Immature natural killer cell (primary cell): ENCODE results near the gene MAEA. TPM values are rescaled to one million over a fixed set of nuclear protein-coding genes. Genes with fewer than 3 reads are reported as not detected.
"Not testable (repeated sequence)": the region's sequence is repeated elsewhere in the genome, so short reads cannot be mapped to it uniquely, and the experiment has no call there.

Source experiments
- DNase-seq, 3 donors: peaks; one replicate each; pipeline ENCODE4 v3.0.0; 2022; ENCODE audit warnings: mixed read lengths in 1 of 3
- H3K27ac Mint-ChIP-seq, 6 donors: one replicate each; pipeline ENCODE4 v1.8.0; 2020; ENCODE audit warnings: mixed read lengths in 6 of 6, mild to moderate bottlenecking in 5 of 6, inconsistent platforms in 4 of 6, moderate library complexity in 3 of 6
- H3K27me3 Mint-ChIP-seq, 3 donors: one replicate each; pipeline ENCODE4 v1.8.0; 2020 to 2021; ENCODE audit warnings: low read depth in 3 of 3, mild to moderate bottlenecking in 3 of 3, mixed read lengths in 3 of 3, moderate library complexity in 3 of 3, inconsistent platforms in 1 of 3
- H3K36me3 Mint-ChIP-seq, 3 donors: one replicate each; pipeline ENCODE4 v1.8.0; 2020; ENCODE audit warnings: mixed read lengths in 3 of 3, inconsistent platforms in 2 of 3, mild to moderate bottlenecking in 2 of 3
- H3K4me1 Mint-ChIP-seq, 2 donors: one replicate each; pipeline ENCODE4 v1.8.0; 2020; ENCODE audit warnings: inconsistent platforms in 2 of 2, mild to moderate bottlenecking in 2 of 2, mixed read lengths in 2 of 2, moderate library complexity in 1 of 2
- H3K4me3 Mint-ChIP-seq, 5 donors: one replicate each; pipeline ENCODE4 v1.8.0; 2020; ENCODE audit warnings: mild to moderate bottlenecking in 5 of 5, mixed read lengths in 5 of 5, inconsistent platforms in 3 of 5, moderate library complexity in 3 of 5
- H3K9me3 Mint-ChIP-seq, 6 donors: one replicate each; pipeline ENCODE4 v1.8.0; 2020; ENCODE audit warnings: mild to moderate bottlenecking in 6 of 6, mixed read lengths in 6 of 6, inconsistent platforms in 4 of 6, moderate library complexity in 3 of 6
- polyA plus RNA-seq, 3 donors: library from polyadenylated mRNA; unstranded; fragments of 300-500 nt; fragmentation: Illumina TruSeq; gene quantifications; one replicate each; pipeline ENCODE4 v1.2.3, GENCODE V29; 2021

Gene MAEA
- polyA plus RNA-seq, 3 donors from 2014 or later: 60.7 to 76.0 (median 72.9) TPM

DNA sequence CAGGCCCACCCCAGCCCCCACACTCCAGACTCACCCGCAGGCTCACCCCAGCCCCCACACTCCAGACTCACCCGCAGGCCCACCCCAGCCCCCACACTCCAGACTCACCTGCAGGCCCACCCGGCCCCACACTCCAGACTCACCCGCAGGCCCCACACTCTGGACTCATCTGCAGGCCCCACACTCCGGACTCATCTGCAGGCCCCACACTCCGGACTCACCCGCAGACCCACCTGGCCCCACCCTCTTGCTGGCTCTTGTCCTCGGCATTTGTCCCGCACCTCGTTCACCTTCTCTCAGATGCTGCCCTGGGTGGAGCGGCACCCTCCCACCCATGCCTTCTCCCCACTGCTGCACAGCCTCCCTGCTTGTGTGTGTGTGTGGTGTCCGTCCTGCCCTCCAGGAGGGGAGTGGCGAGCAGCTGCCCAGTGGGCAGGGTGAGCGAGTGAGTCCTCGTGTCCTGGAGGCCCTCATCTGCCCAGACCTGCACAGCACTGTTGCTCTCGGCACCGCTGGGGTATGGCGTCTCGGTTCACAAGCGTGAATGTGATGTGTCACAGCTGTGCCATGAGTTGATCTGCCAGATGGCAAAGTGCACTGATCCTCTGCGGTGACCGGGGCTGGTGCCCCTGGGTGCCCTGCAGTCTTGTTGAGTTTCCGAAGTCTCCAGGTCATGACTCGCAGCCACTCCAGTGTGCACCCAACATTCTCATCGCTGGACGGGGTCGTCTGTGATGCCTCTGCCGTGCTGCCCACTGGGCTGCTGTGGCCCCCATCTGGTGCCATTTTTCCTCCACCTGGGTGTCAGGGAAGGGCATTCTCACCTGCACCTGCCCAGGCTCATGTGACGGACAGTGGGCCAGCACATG lies 27.7 kb downstream of the MAEA start:
- H3K4me3 Mint-ChIP-seq: no peak overlapping the region
- peaks cover 10 to 17% of the 10 kb centered on the region in 2 donors for H3K4me1 Mint-ChIP-seq
- H3K36me3 Mint-ChIP-seq: peaks cover 8 to 34% (median 9%) of the 10 kb centered on the region in 3 donors
- no peak for DNase-seq
- no peak overlapping the region for H3K27ac Mint-ChIP-seq
- peaks cover 0 to 2% (median 2%) of the 10 kb centered on the region in 3 donors for H3K27me3 Mint-ChIP-seq
- no peaks in the 10 kb centered on the region for H3K9me3 Mint-ChIP-seq

DNA sequence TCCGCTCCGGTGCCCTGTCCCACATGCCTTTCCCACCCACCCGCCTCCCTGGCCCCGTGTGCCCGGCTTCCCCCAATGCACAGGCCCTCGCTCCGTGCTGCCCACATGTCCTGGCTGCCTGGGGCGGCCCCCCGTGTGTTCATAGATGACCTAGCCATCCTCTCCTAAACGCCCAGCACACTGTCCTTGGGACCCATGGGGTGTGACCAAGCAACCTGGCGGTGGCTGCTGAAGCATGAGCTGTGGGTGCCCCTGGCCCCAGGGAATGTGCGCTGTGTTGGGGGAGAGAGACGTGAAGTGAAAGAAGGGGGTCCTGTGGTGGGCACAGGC lies 28.3 kb downstream of the MAEA start:
- H3K36me3 Mint-ChIP-seq: peaks cover 8 to 33% (median 9%) of the 10 kb centered on the region in 3 donors
- H3K4me1 Mint-ChIP-seq: peaks cover 8 to 17% of the 10 kb centered on the region in 2 donors
- no peak for DNase-seq
- H3K9me3 Mint-ChIP-seq: no peaks in the 10 kb centered on the region
- H3K27me3 Mint-ChIP-seq: peaks cover 0 to 2% (median 2%) of the 10 kb centered on the region in 3 donors
- peak overlapping the region in 2 of 6 donors; percentile 46 to 57 for H3K27ac Mint-ChIP-seq
- H3K4me3 Mint-ChIP-seq: no peak overlapping the region

DNA sequence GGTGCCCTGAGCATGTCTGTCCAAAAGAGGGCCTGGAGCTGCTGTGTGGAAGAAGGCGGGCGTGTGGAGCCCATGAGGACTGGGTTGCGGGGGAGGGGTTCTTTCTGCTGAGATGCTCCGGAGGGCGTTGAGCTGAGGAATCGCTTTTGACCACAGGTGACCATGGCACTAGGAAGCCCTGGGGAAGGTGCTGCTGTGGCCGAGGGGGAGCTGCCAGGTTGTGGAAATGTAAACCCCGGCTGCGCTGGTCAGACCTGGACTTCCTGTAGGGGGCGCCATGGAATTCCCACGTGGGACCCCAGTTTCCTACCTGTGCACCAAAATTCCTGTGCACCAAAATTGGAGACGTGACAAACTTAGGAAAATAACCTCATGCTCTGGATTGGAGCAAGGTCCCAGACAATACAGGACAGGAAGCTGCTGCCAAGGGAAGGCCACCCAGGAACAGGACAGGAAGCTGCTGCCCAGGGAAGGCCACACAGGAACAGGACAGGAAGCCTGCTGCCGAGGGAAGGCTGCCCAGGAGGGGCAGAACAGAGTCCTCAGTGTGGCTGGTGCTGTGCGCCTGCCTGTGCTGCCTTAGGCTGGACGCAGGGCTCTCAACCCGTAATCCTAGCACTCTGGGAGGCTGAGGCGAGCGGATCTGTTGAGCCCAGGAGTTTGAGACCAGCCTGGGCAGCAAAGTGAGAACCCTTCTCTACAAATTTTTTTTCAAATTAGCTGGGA lies 29.0 kb downstream of the MAEA start:
- Mint-ChIP-seq H3K27me3 (peaks cover 0 to 2% (median 2%) of the 10 kb centered on the region in 3 donors), H3K27ac (peak overlapping the region in 2 of 6 donors; percentile 46 to 57), H3K4me1 (peaks cover 6 to 17% of the 10 kb centered on the region in 2 donors), H3K9me3 (no peaks in the 10 kb centered on the region), H3K36me3 (peaks cover 8 to 27% (median 9%) of the 10 kb centered on the region in 3 donors), H3K4me3 (no peak overlapping the region)
- no peak for DNase-seq

DNA sequence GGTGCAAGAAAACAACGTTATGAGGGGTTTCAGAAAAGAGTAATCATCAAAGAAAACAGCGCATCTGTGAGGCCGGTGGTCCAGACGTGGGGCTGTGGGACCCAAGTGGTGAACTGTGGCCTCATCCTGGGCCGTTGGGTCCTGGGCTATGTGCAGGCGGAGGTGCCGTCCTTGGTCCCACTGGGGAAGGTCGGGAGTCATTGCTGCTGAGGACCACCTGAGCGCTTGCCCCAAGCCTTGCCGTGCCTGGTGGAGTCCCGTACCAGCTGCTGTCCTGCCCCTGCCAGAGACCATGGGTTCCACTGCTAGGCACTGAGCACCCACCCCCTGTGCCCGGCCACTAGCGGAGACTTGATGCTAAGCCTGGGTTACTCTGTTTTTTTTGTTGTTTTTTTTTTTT lies 31.8 kb downstream of the MAEA start:
- DNase-seq: no peak
- H3K27ac Mint-ChIP-seq: peak overlapping the region in 1 of 6 donors; percentile 13
- no peaks in the 10 kb centered on the region for H3K9me3 Mint-ChIP-seq
- no peaks in the 10 kb centered on the region for H3K27me3 Mint-ChIP-seq
- H3K4me3 Mint-ChIP-seq: no peak overlapping the region
- H3K4me1 Mint-ChIP-seq: peaks cover 4 to 12% of the 10 kb centered on the region in 2 donors
- peaks cover 4 to 15% (median 5%) of the 10 kb centered on the region in 3 donors for H3K36me3 Mint-ChIP-seq

DNA sequence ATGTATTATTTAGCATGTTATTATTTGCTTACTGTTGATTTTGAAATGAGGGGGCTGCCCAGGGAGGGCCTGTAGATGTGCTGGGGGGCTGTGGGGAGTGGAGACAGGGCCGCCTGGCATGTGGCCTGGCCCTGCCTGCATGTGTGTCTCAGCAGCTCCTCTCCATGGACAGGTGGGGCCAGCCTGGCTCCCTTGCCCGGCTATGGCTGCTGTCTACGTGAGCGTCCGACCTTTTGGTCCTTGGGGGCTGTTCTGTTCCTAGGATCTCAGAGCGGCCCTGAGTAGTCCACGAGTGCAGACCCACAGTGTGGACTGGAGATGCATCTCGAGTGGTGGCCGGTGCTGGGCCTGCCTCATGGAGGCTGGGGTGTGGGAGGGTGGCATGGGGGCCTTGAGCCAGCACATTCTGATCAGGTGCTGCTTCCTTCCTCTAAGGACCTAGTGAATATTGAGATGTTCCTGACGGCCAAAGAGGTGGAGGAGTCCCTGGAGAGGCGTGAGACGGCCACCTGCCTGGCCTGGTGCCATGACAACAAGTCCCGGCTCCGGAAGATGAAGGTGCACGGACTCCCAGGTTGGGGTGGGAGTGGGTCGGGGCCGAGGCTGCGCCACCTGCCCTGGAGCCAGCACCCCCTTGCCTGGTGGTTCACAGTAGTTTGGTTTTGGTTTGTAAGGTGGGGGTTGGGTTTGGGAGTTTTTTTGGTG lies 32.4 kb downstream of the MAEA start:
- no peak overlapping the region for H3K4me3 Mint-ChIP-seq
- H3K4me1 Mint-ChIP-seq: peaks cover 4 to 12% of the 10 kb centered on the region in 2 donors
- H3K27ac Mint-ChIP-seq: peak overlapping the region in 1 of 6 donors; percentile 40
- H3K27me3 Mint-ChIP-seq: no peaks in the 10 kb centered on the region
- no peak for DNase-seq
- H3K36me3 Mint-ChIP-seq: peaks cover 4 to 15% (median 5%) of the 10 kb centered on the region in 3 donors
- no peaks in the 10 kb centered on the region for H3K9me3 Mint-ChIP-seq

DNA sequence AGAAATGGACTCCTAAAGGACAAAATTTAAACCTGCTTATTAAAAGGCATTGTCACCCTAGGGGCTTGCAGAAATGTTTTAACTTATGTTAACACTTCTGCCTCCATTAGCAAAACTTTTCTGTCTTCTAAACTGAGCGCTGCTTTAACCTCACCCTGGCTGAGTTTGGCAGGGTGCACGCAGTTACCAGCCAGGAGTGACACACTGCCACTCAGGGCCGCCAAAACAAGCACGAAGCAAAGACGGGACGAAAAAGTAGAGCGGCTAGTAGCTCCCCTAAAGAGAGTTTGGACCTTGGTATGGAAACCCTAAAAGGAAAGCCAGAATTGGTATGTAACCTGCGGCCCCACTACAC lies 33.6 kb downstream of the MAEA start:
- no peak for DNase-seq
- Mint-ChIP-seq H3K27me3 (peaks cover 0 to under 1% (median 0%) of the 10 kb centered on the region in 3 donors), H3K27ac (no peak overlapping the region), H3K4me3 (no peak overlapping the region), H3K4me1 (peaks cover 2 to 12% of the 10 kb centered on the region in 2 donors), H3K36me3 (peaks cover 4 to 13% (median 5%) of the 10 kb centered on the region in 3 donors), H3K9me3 (no peaks in the 10 kb centered on the region)

DNA sequence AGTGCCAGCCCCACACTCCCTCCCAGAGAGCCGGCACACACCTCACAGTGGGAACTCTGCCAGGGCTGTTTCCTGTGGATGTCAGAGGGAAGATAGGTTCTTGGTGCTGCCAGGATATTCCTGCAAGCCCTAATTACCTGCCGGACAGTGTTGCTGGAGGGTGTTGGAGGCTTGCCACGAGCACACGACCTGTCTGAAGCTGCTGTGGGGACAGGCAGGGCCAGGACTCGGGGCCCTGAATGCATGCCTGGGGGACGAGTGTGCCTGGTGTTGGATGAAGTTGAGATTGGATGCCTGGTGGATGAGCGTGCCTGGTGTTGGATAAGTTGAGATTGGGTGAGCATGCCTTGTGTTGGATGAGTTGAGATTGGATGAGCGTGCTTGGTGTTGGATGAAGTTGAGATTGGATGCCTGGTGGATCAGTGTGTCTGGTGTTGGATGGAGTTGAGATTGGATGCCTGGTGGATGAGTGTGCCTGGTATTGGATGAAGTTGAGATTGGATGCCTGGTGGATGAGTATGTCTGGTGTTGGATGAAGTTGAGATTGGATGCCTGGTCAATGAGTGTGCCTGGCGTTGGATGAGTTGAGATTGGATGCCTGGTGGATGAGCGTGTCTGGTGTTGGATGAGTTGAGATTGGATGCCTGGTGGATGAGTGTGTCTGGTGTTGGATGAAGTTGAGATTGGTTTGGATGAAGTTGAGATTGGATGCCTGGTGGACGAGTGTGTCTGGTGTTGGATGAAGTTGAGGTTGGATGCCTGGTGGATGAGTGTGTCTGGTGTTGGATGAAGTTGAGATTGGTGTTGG lies 34.1 kb downstream of the MAEA start:
- peaks cover 0 to 12% of the 10 kb centered on the region in 2 donors for H3K4me1 Mint-ChIP-seq

DNA sequence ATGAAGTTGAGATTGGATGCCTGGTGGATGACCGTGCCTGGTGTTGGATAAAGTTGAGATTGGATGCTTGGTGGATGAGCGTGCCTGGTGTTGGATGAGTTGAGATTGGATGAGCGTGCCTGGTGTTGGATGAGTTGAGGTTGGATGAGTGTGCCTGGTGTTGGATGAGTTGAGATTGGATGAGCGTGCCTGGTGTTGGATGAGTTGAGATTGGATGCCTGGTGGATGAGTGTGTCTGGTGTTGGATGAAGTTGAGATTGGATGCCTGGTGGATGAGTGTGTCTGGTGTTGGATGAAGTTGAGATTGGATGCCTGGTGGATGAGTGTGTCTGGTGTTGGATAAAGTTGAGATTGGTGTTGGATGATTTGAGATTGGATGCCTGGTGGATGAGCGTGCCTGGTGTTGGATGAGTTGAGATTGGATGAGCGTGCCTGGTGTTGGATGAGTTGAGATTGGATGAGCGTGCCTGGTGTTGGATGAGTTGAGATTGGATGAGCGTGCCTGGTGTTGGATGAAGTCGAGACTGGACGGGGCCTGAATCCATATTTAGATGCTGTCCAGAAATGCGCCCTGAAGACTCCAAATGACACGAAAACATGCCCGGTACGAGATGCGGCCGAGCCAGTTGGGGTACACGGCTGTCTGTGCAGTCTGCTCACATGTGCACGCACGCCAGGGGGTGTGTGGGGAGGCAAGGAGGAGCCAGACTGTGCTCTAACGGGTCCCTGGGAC lies 34.9 kb downstream of the MAEA start:
- not testable (repeated sequence) for H3K27me3 Mint-ChIP-seq, H3K36me3 Mint-ChIP-seq, H3K4me3 Mint-ChIP-seq, H3K27ac Mint-ChIP-seq, H3K9me3 Mint-ChIP-seq, DNase-seq
- peaks cover 8 to 18% of the 10 kb centered on the region in 2 donors for H3K4me1 Mint-ChIP-seq

More for the DNA sequence above, 34.1 kb downstream of the MAEA start:
- Mint-ChIP-seq H3K4me3 (no peak overlapping the region), H3K27me3 (peaks cover 0 to 3% (median 0%) of the 10 kb centered on the region in 3 donors), H3K36me3 (peaks cover 4 to 9% (median 5%) of the 10 kb centered on the region in 3 donors), H3K9me3 (no peaks in the 10 kb centered on the region), H3K27ac (no peak overlapping the region)
- DNase-seq: no peak

DNA sequence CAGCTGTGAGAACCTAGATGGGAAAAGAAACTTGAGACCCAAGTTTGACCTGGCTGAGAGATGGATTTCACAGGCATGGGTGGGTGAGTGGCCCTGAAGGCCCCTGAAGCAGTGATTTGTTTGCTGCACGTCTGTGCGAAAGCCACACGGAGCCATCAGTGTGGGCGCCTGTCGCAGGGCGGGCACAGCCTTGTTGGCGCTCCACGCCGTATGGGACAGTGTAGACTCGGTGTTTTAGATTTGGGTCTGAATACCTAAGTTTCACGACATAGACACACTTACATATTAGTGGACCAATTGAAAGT lies 35.4 kb downstream of the MAEA start:
- Mint-ChIP-seq H3K4me3 (no peak overlapping the region), H3K27ac (no peak overlapping the region), H3K27me3 (peaks cover 0 to 5% (median 4%) of the 10 kb centered on the region in 3 donors), H3K36me3 (peaks cover 3 to 9% (median 6%) of the 10 kb centered on the region in 3 donors), H3K9me3 (no peaks in the 10 kb centered on the region), H3K4me1 (peaks cover 9 to 20% of the 10 kb centered on the region in 2 donors)
- DNase-seq: no peak

DNA sequence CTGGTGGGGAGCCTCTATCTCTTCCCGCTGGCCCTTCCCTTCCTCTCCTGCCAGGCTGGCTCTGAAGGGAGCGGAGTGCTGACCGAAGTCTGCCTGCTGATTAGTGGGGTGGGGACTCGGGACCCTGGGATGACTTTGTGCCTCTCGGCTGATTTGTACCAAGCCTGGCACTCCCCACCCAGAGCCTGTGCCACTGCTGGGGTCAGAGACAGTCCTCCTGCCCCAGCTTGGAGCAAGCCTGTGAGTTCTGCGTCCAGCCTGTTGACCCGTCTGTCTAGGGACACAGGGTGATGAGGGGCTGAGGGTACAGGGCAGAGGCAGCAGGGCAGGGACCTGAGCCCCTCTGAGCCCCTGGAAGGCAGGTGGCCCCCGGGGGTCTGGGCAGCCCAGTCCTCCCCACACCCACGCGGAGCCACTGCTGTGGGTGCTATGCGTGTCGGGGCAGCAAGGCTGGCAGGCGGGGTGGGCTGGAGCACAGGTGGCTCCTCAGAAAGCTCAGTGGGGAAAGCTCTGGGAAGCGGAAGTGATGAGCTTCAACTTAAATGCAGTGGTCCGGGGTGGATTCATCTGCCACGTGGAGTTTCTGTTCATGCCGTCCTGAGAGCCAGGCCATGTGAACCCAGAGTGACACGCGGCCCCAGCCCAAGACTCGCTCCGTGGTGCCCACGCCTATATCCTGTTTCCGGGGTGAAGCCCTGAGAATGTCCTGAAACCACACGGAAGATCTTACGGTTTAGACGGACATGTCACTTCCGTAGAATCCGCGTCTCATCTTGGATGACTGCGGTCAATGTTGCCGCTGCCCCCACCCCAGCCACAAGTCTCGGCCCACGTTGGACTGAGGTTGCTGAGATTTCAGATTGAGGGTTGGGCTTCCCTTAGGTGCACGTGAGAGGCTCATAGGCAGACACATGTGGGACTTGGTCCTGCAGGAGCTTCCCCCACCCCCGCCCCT lies 36.3 kb downstream of the MAEA start:
- H3K36me3 Mint-ChIP-seq: peaks cover 0 to 9% (median 5%) of the 10 kb centered on the region in 3 donors
- H3K27ac Mint-ChIP-seq: no peak overlapping the region
- peaks cover 0 to 12% (median 4%) of the 10 kb centered on the region in 3 donors for H3K27me3 Mint-ChIP-seq
- no peak for DNase-seq
- H3K9me3 Mint-ChIP-seq: no peaks in the 10 kb centered on the region
- peaks cover 18 to 24% of the 10 kb centered on the region in 2 donors for H3K4me1 Mint-ChIP-seq
- no peak overlapping the region for H3K4me3 Mint-ChIP-seq

DNA sequence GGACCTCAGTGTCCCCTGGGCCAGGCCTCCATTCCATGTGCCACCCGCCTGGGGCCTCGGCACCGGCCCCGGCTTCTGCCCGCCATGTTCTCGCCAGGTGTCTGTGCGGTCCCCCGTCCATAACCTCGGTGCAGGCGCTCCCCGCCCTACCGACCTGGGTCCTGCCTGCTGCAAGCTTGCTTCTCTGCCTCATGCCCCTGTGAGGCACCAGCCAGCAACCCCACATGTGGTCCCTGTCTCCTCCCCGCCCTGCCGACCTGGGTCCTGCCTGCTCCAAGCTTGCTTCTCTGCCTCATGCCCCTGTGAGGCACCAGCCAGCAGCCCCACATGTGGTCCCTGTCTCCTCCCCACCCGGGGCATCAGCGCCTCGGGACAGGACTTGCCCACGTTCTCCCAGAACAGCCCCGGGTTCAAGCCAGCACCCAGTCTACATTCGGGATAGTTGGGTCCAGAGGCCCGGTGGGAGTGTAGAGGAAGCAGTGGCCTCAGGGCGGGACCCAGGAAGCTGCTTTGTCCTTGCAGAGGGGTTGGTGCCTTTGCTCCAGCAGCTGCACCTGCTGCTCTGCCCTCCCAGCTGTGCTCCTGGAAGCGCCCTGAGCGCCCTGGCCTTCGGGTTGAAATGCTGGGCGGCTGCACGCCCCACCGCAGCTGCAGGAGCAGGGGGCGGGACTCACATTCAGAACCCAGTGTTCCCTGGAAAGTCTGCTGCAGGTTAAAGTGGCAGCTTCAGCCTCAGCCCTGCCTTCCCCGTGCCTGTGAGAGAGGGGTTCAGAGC lies 37.2 kb downstream of the MAEA start:
- no peaks in the 10 kb centered on the region for H3K9me3 Mint-ChIP-seq
- H3K4me3 Mint-ChIP-seq: no peak overlapping the region
- peaks cover 0 to 13% (median 4%) of the 10 kb centered on the region in 3 donors for H3K27me3 Mint-ChIP-seq
- H3K27ac Mint-ChIP-seq: no peak overlapping the region
- no peak for DNase-seq
- H3K4me1 Mint-ChIP-seq: peaks cover 25 to 27% of the 10 kb centered on the region in 2 donors
- peaks cover 0 to 5% (median 5%) of the 10 kb centered on the region in 3 donors for H3K36me3 Mint-ChIP-seq
